ENCODE measurements around the gene CAPRIN1. TPM values are rescaled to one million over a fixed set of nuclear protein-coding genes. Genes with fewer than 3 reads are reported as not detected.

The CAPRIN1 gene
- total RNA-seq, 1 experiment from 2014 or later, result 287 TPM

Other genes starting within 250 kb of the CAPRIN1 start
- gene LMO2, start 159.7 kb upstream of the CAPRIN1 start, total RNA-seq (2014; rRNA removed; shearing (Covaris generic)), result 0.63 and 1.2 TPM in 2 replicates
- gene NAT10, start 53.9 kb downstream of the CAPRIN1 start, total RNA-seq (2014; rRNA removed; shearing (Covaris generic)), result 50.2 and 52.0 TPM in 2 replicates

Measured in SJCRH30 (cell line).